AG09319 (cell line): ENCODE measurements around the gene SLC25A51.
"Not testable (repeated sequence)": the region's sequence is repeated elsewhere in the genome, so short reads cannot be mapped to it uniquely, and the experiment has no call there.

Experiments
- DNase-seq: peaks from one replicate; pipeline ENCODE4 v3.0.0-alpha.2; 2010; ENCODE audit warnings: low read depth; ENCODE audit errors: extremely low read depth
- CTCF ChIP-seq: IDR thresholded peaks from 2 replicates; pipeline ENCODE4 v1.5.1; 2011; ENCODE audit warnings: low read depth, mild to moderate bottlenecking, inconsistent platforms, low read length, moderate library complexity

The SLC25A51 gene

GRCh38 chr9:37902796-37903646 lies 906 bp downstream of the SLC25A51 start:
- TF ChIP-seq CTCF: no peak
- no peak for DNase-seq

- DNase-seq: no peak
- TF ChIP-seq CTCF: no peak
These were observed 1.8 kb downstream of the SLC25A51 start for GRCh38 chr9:37902131-37902530.

- DNase-seq: no peak
- no peak for TF ChIP-seq CTCF
These were observed 4.9 kb downstream of the SLC25A51 start for GRCh38 chr9:37899041-37899440.

- TF ChIP-seq CTCF: no peak
- no peak for DNase-seq
These were observed 6.3 kb downstream of the SLC25A51 start for GRCh38 chr9:37897665-37898064.

- no peak for DNase-seq
- no peak for TF ChIP-seq CTCF
These were observed 11.9 kb downstream of the SLC25A51 start for GRCh38 chr9:37892063-37892462.

- not testable (repeated sequence) for DNase-seq
These were observed 12.9 kb downstream of the SLC25A51 start for GRCh38 chr9:37891042-37891441.

- TF ChIP-seq CTCF: no peak
- no peak for DNase-seq
These were observed 14.4 kb downstream of the SLC25A51 start for GRCh38 chr9:37889536-37889935.

- not testable (repeated sequence) for DNase-seq
These were observed 15.8 kb downstream of the SLC25A51 start for GRCh38 chr9:37887977-37888583.
